ENCODE results near the gene IGFL3. TPM values are rescaled to one million over a fixed set of nuclear protein-coding genes. Genes with fewer than 3 reads are reported as not detected.
A peak's percentile ranks its signal among the peaks of the same experiment; 100 is the strongest.

Gene IGFL3
- total RNA-seq, 6 donors from 2014 or later: not detected

GRCh38 chr19:46155237-46155636 is 30.7 kb upstream of the IGFL3 start:
- TF ChIP-seq EP300 (IDR thresholded peaks at IDR 0.05) (no peak), POLR2A (IDR thresholded peaks at IDR 0.05) (no peak), CTCF (IDR thresholded peaks at IDR 0.05) (no peak), POLR2AphosphoS5 (IDR thresholded peaks at IDR 0.05) (no peak)
- H3K9me3 ChIP-seq: no peaks in the 10 kb centered on the region
- WGBS, 2 donors: 60 to 66% methylated on average over 3 of the region's 3 CpGs
- H3K27me3 ChIP-seq: peaks cover 0 to 3% (median 0%) of the 10 kb centered on the region in 4 donors
- H3K27ac ChIP-seq: no peak overlapping the region
- H3K4me1 ChIP-seq: no peaks in the 10 kb centered on the region
- H3K36me3 ChIP-seq: no peaks in the 10 kb centered on the region
- no peak overlapping the region for H3K4me3 ChIP-seq
- no peak for ATAC-seq (ENCODE audit: low FRiP score in 2 of 2)
- no peak for DNase-seq

- H3K4me1 ChIP-seq: no peaks in the 10 kb centered on the region
- no peaks in the 10 kb centered on the region for H3K9me3 ChIP-seq
- DNase-seq (no peak), ATAC-seq (ENCODE audit: low FRiP score in 2 of 2) (no peak)
- 86 to 91% methylated on average over 5 of the region's 5 CpGs for whole genome bisulfite sequencing, 2 donors
- H3K27me3 ChIP-seq: peaks cover 0 to under 1% (median 0%) of the 10 kb centered on the region in 4 donors
- H3K36me3 ChIP-seq: no peaks in the 10 kb centered on the region
- TF ChIP-seq POLR2A (IDR thresholded peaks at IDR 0.05): no peak
- no peak for TF ChIP-seq POLR2AphosphoS5 (IDR thresholded peaks at IDR 0.05)
- no peak for TF ChIP-seq EP300 (IDR thresholded peaks at IDR 0.05)
- no peak for TF ChIP-seq CTCF (IDR thresholded peaks at IDR 0.05)
- no peak overlapping the region for H3K27ac ChIP-seq
- no peak overlapping the region for H3K4me3 ChIP-seq
Observed at GRCh38 chr19:46150606-46151005, 26.1 kb upstream of the IGFL3 start.

GRCh38 chr19:46147791-46148288 is 23.4 kb upstream of the IGFL3 start, which contains the start of gene IGFL2:
Gene IGFL2, plus strand, starts transcription at chr19:46148238. Its CDS starts 41 bp downstream, at chr19:46148279.
- Histone ChIP-seq H3K4me1 (no peaks in the 10 kb centered on the region), H3K27ac (no peak within 1 kb of the TSS), H3K27me3 (no peaks in the 10 kb centered on the region), H3K36me3 (no peaks in the 10 kb centered on the region), H3K4me3 (no peak within 1 kb of the TSS), H3K9me3 (no peaks in the 10 kb centered on the region)
- ATAC-seq (ENCODE audit: low FRiP score in 2 of 2) (peak; percentile 19 to 46), DNase-seq (no peak)
- 63 to 71% methylated on average over 6 of the region's 6 CpGs for WGBS, 2 donors
- TF ChIP-seq POLR2A (IDR thresholded peaks at IDR 0.05) (no peak), CTCF (IDR thresholded peaks at IDR 0.05) (no peak), EP300 (IDR thresholded peaks at IDR 0.05) (no peak)

- 53 to 73% methylated on average over 8 of the region's 8 CpGs for WGBS, 2 donors
- Histone ChIP-seq H3K36me3 (no peaks in the 10 kb centered on the region), H3K27ac (no peak overlapping the region), H3K4me3 (no peak overlapping the region), H3K27me3 (no peaks in the 10 kb centered on the region), H3K9me3 (no peaks in the 10 kb centered on the region), H3K4me1 (no peaks in the 10 kb centered on the region)
- TF ChIP-seq POLR2A (IDR thresholded peaks at IDR 0.05): no peak
- no peak for TF ChIP-seq EP300 (IDR thresholded peaks at IDR 0.05)
- no peak for TF ChIP-seq CTCF (IDR thresholded peaks at IDR 0.05)
- TF ChIP-seq POLR2AphosphoS5 (IDR thresholded peaks at IDR 0.05): no peak
- ATAC-seq (ENCODE audit: low FRiP score in 2 of 2) (no peak), DNase-seq (no peak)
Observed at GRCh38 chr19:46147166-46147740, 22.8 kb upstream of the IGFL3 start.

- DNase-seq (no peak), ATAC-seq (ENCODE audit: low FRiP score in 2 of 2) (no peak)
- Histone ChIP-seq H3K27me3 (no peaks in the 10 kb centered on the region), H3K9me3 (no peaks in the 10 kb centered on the region), H3K4me3 (no peak overlapping the region), H3K36me3 (no peaks in the 10 kb centered on the region), H3K27ac (no peak overlapping the region), H3K4me1 (no peaks in the 10 kb centered on the region)
- TF ChIP-seq EP300 (IDR thresholded peaks at IDR 0.05): no peak
- no peak for TF ChIP-seq POLR2A (IDR thresholded peaks at IDR 0.05)
- no peak for TF ChIP-seq CTCF (IDR thresholded peaks at IDR 0.05)
- no peak for TF ChIP-seq POLR2AphosphoS5 (IDR thresholded peaks at IDR 0.05)
- 27 to 34% methylated on average over 3 of the region's 3 CpGs for WGBS, 2 donors
Observed at GRCh38 chr19:46144756-46145155, 20.3 kb upstream of the IGFL3 start.
